Right ventricle myocardium inferior (tissue), 1 donor: ENCODE data around the gene INSYN1. TPM values are rescaled to one million over a fixed set of nuclear protein-coding genes. Genes with fewer than 3 reads are reported as not detected.
"Not testable (repeated sequence)": the region's sequence is repeated elsewhere in the genome, so short reads cannot be mapped to it uniquely, and the experiment has no call there.

Source experiments
- ATAC-seq: fragments of 200-7000 bp; cut with Tn5 transposase; one replicate; pipeline ENCODE4 v1.9.1; 2020; ENCODE audit warnings: mild to moderate bottlenecking, moderate library complexity
- DNase-seq: peaks from one replicate; pipeline ENCODE4 v3.0.0; 2021; ENCODE audit errors: missing footprints
- intact Hi-C: fragments of 100-400 bp; cut with DNase I; formaldehyde crosslinking; loops from one replicate; pipeline ENCODE4 v1.11.0; 2022
- total RNA-seq: library from RNA; stranded (reverse); fragmentation: NEBNext Ultra II Directional; extraction: Animal tissue kit (Norgen Biotek cat#: 25700); gene quantifications from one replicate; pipeline ENCODE4 v1.2.1, GENCODE V29; 2021
- donor health status: DM: no; HTN: yes; CAD: no; lungs with severe emphysema.

The INSYN1 gene
- total RNA-seq, 1 donor from 2014 or later, result 165 TPM

- DNase-seq (no peak), ATAC-seq (peak; percentile 75)
- intact Hi-C loops, result no loop called here
These were observed 25.7 kb downstream of the INSYN1 start for GRCh38 chr15:73727330-73727976.

- intact Hi-C loops, result no loop called here
- peak; percentile 30 for ATAC-seq
- peak; percentile 55 for DNase-seq
These were observed 28.9 kb downstream of the INSYN1 start for GRCh38 chr15:73724212-73724611.

GRCh38 chr15:73723191-73723590, 30.0 kb downstream of the INSYN1 start:
- DNase-seq (peak; percentile 11), ATAC-seq (no peak)
- intact Hi-C loops, result no loop called here

- ATAC-seq (no peak), DNase-seq (no peak)
- intact Hi-C loops, result no loop called here
These were observed 30.7 kb downstream of the INSYN1 start for GRCh38 chr15:73722425-73722824.

- no peak for DNase-seq
- peak; percentile 29 for ATAC-seq
- intact Hi-C loops, result loop anchor here (5.0 kb wide), 1 partner anchor 204 kb away; no protein-coding TSS in a partner anchor
These were observed 34.5 kb downstream of the INSYN1 start for GRCh38 chr15:73718694-73719093.

- ATAC-seq, result no peak
- intact Hi-C loops, result loop anchor here (2.0 to 5.0 kb wide), 3 partner anchors 85 to 204 kb away; no protein-coding TSS in a partner anchor
- peak; percentile 43 for DNase-seq
These were observed 35.3 kb downstream of the INSYN1 start for GRCh38 chr15:73717802-73718201.

GRCh38 chr15:73717206-73717605, 35.9 kb downstream of the INSYN1 start:
- intact Hi-C loops, result loop anchor here (2.0 to 5.0 kb wide), 3 partner anchors 86 to 205 kb away; no protein-coding TSS in a partner anchor

GRCh38 chr15:73716417-73716816, 36.7 kb downstream of the INSYN1 start:
- DNase-seq, result peak; percentile 83
- ATAC-seq, result peak; percentile 87
- intact Hi-C loops, result loop anchor here (2.0 to 5.0 kb wide), 3 partner anchors 86 to 206 kb away; no protein-coding TSS in a partner anchor

More at GRCh38 chr15:73717206-73717605, 35.9 kb downstream of the INSYN1 start:
- peak; percentile 65 for DNase-seq
- ATAC-seq, result no peak

- ATAC-seq (peak; percentile 68), DNase-seq (peak; percentile 47)
- intact Hi-C loops, result loop anchor here (5.0 kb wide), 1 partner anchor 207 kb away; no protein-coding TSS in a partner anchor
These were observed 37.7 kb downstream of the INSYN1 start for GRCh38 chr15:73715417-73715816.

- DNase-seq, result no peak
- intact Hi-C loops, result loop anchor here (5.0 kb wide), 2 partner anchors 193 to 208 kb away; no protein-coding TSS in a partner anchor
- ATAC-seq, result no peak
These were observed 38.4 kb downstream of the INSYN1 start for GRCh38 chr15:73714695-73715301.

GRCh38 chr15:73712107-73712506, 41.0 kb downstream of the INSYN1 start:
- peak; percentile 14 for DNase-seq
- ATAC-seq, result no peak
- intact Hi-C loops, result loop anchor here (5.0 kb wide), 1 partner anchor 195 kb away; no protein-coding TSS in a partner anchor

- intact Hi-C loops, result loop anchor here (5.0 kb wide), 1 partner anchor 196 kb away; no protein-coding TSS in a partner anchor
- DNase-seq (peak; percentile 15), ATAC-seq (no peak)
These were observed 41.6 kb downstream of the INSYN1 start for GRCh38 chr15:73711526-73711925.

- no peak for ATAC-seq
- peak; percentile 64 for DNase-seq
- intact Hi-C loops, result loop anchor here (5.0 kb wide), 1 partner anchor 197 kb away; no protein-coding TSS in a partner anchor
These were observed 42.8 kb downstream of the INSYN1 start for GRCh38 chr15:73710321-73710720.

- intact Hi-C loops, result loop anchor here (5.0 kb wide), 1 partner anchor 198 kb away; no protein-coding TSS in a partner anchor
- ATAC-seq (no peak), DNase-seq (peak; percentile 14)
These were observed 43.5 kb downstream of the INSYN1 start for GRCh38 chr15:73709686-73710085.

GRCh38 chr15:73709241-73709640, 43.9 kb downstream of the INSYN1 start:
- ATAC-seq (no peak), DNase-seq (peak; percentile 25)
- intact Hi-C loops, result no loop called here

- intact Hi-C loops, result no loop called here
- DNase-seq, result peak; percentile 26
- no peak for ATAC-seq
These were observed 44.5 kb downstream of the INSYN1 start for GRCh38 chr15:73708691-73709090.

- ATAC-seq (peak; percentile 50), DNase-seq (peak; percentile 74)
- intact Hi-C loops, result no loop called here
These were observed 48.1 kb downstream of the INSYN1 start for GRCh38 chr15:73704869-73705645.

GRCh38 chr15:73704142-73704868, 48.8 kb downstream of the INSYN1 start:
- not testable (repeated sequence) for ATAC-seq
- DNase-seq, result peak; percentile 41

More at GRCh38 chr15:73704142-73704868, 48.8 kb downstream of the INSYN1 start:
- intact Hi-C loops, result not testable (repeated sequence)
